ENCODE measurements around the gene NPAS4. TPM values are rescaled to one million over a fixed set of nuclear protein-coding genes. Genes with fewer than 3 reads are reported as not detected.
A peak's percentile ranks its signal among the peaks of the same experiment; 100 is the strongest.
"Not testable (repeated sequence)": the region's sequence is repeated elsewhere in the genome, so short reads cannot be mapped to it uniquely, and the experiment has no call there.

The NPAS4 gene
- total RNA-seq (under 1 TPM in 1 of 6 donors, not detected in 5; 0.14 TPM), polyA plus RNA-seq (under 1 TPM; 0.08 to 0.63 TPM)

GRCh38 chr11:66420671-66421476, at the start of gene NPAS4:
Gene NPAS4, plus strand, starts transcription at chr11:66421035. Its CDS starts 145 bp downstream, at chr11:66421180.
- 5 to 6% methylated on average over 65 to 71 of the region's 71 CpGs for WGBS, 2 donors
- ATAC-seq (peak in 2 of 4 donors; percentile 28 to 64), DNase-seq (no peak), FAIRE-seq (no peak)
- H3K27me3 ChIP-seq, result peaks cover 0 to 4% (median 0%) of the 10 kb centered on the region in 4 donors
- no peaks in the 10 kb centered on the region for H3K4me1 ChIP-seq
- no peak within 1 kb of the TSS for H3K4me3 ChIP-seq
- H3K9me3 ChIP-seq, result no peaks in the 10 kb centered on the region
- TF ChIP-seq CTCF (IDR thresholded peaks at IDR 0.05), result no peak
- H3K36me3 ChIP-seq, result no peaks in the 10 kb centered on the region
- intact Hi-C loops (cut with DNase I), result no loop called here
- H3K27ac ChIP-seq, result no peak within 1 kb of the TSS

- WGBS, 2 donors, result 0 to 1% methylated on average over 49 to 72 of the region's 72 CpGs
- FAIRE-seq (no peak), ATAC-seq (peak; percentile 75 to 90 (median 84)), DNase-seq (peak; percentile 81 to 92 (median 86))
- H3K4me1 ChIP-seq, result peaks cover 0 to 4% (median 0%) of the 10 kb centered on the region in 3 donors
- H3K27ac ChIP-seq, result peak within 1 kb of the TSS; percentile 77 to 94 (median 92)
- intact Hi-C loops (cut with DNase I), result no loop called here
- H3K4me3 ChIP-seq, result peak within 1 kb of the TSS; percentile 60 to 69 (median 62)
- H3K36me3 ChIP-seq, result no peaks in the 10 kb centered on the region
- H3K27me3 ChIP-seq, result no peaks in the 10 kb centered on the region
- no peak for TF ChIP-seq CTCF (IDR thresholded peaks at IDR 0.05)
- H3K9me3 ChIP-seq, result no peaks in the 10 kb centered on the region
Measured at GRCh38 chr11:66371627-66372415, 49.0 kb upstream of the NPAS4 start, which contains the start of gene SLC29A2. Gene SLC29A2, minus strand, starts transcription at chr11:66371760. Its CDS starts 169 bp downstream, at chr11:66371591.

- DNase-seq (no peak), ATAC-seq (no peak), FAIRE-seq (no peak)
- 32 to 34% methylated on average over 5 of the region's 5 CpGs for WGBS, 2 donors
- Histone ChIP-seq H3K4me1 (peaks cover 0 to 4% (median 0%) of the 10 kb centered on the region in 3 donors), H3K27me3 (no peaks in the 10 kb centered on the region), H3K36me3 (no peaks in the 10 kb centered on the region), H3K9me3 (no peaks in the 10 kb centered on the region), H3K4me3 (no peak overlapping the region), H3K27ac (no peak overlapping the region)
- intact Hi-C loops (cut with DNase I), result no loop called here
- no peak for TF ChIP-seq CTCF (IDR thresholded peaks at IDR 0.05)
Measured at GRCh38 chr11:66373265-66373664, 47.6 kb upstream of the NPAS4 start.

GRCh38 chr11:66373690-66374287, 47.0 kb upstream of the NPAS4 start:
- intact Hi-C loops (cut with DNase I); H3K27me3 ChIP-seq; H3K27ac ChIP-seq; ATAC-seq; H3K4me3 ChIP-seq; H3K4me1 ChIP-seq; H3K9me3 ChIP-seq; FAIRE-seq; DNase-seq; H3K36me3 ChIP-seq: not testable (repeated sequence)
- WGBS, 2 donors, result 67 to 78% methylated on average over 9 of the region's 9 CpGs

- H3K27ac ChIP-seq; intact Hi-C loops (cut with DNase I); H3K9me3 ChIP-seq; H3K4me3 ChIP-seq; H3K4me1 ChIP-seq; H3K27me3 ChIP-seq; ATAC-seq; FAIRE-seq; H3K36me3 ChIP-seq: not testable (repeated sequence)
- WGBS, 2 donors, result 17 to 22% methylated on average over 7 of the region's 7 CpGs
- DNase-seq, result peak in 1 of 6 donors; percentile 15
Measured at GRCh38 chr11:66380264-66380663, 40.6 kb upstream of the NPAS4 start.

GRCh38 chr11:66384316-66384715, 36.5 kb upstream of the NPAS4 start:
- DNase-seq; H3K4me1 ChIP-seq; H3K4me3 ChIP-seq; intact Hi-C loops (cut with DNase I); ATAC-seq; FAIRE-seq; H3K36me3 ChIP-seq; H3K27ac ChIP-seq; H3K27me3 ChIP-seq; H3K9me3 ChIP-seq: not testable (repeated sequence)
- WGBS, 2 donors, result 56 to 61% methylated on average over 13 of the region's 13 CpGs

Measured in pancreas (tissue), 10 donors.